IMR-90 (cell line): ENCODE results near the gene SLC7A9.

Source experiments
- CEBPB ChIP-seq: IDR thresholded peaks from 2 replicates; pipeline ENCODE4 v1.6.1; 2012; ENCODE audit warnings: low read depth, low read length, improper control_type of control experiment
- MAZ ChIP-seq: IDR thresholded peaks from 2 replicates; pipeline ENCODE4 v1.6.1; 2012; ENCODE audit warnings: low read depth, mild to moderate bottlenecking, low read length, improper control_type of control experiment, moderate library complexity, borderline replicate concordance
- POLR2A ChIP-seq: IDR thresholded peaks from 2 replicates; pipeline ENCODE4 v1.6.1; 2012; ENCODE audit warnings: mild to moderate bottlenecking, low read depth, low read length
- RAD21 ChIP-seq: IDR thresholded peaks from 2 replicates; pipeline ENCODE4 v1.6.1; 2012; ENCODE audit warnings: low read length, improper control_type of control experiment
- RFX5 ChIP-seq: IDR thresholded peaks from 2 replicates; pipeline ENCODE4 v1.8.0; 2012; ENCODE audit warnings: low read depth, mild to moderate bottlenecking, low read length, moderate library complexity
- USF2 ChIP-seq: fragments of 150-350 bp; IDR thresholded peaks from 2 replicates; pipeline ENCODE4 v1.6.1; 2017; ENCODE audit warnings: mild to moderate bottlenecking, antibody characterized with exemption, low read length, low read depth
- TF ChIP-seq, protein P1 (sequence below): conservative IDR thresholded peaks from 2 replicates; pipeline ENCODE4 v1.5.1; 2012; ENCODE audit warnings: mild to moderate bottlenecking, low read depth, low read length, improper control_type of control experiment
- TF ChIP-seq, protein P2 (sequence below): fragments of 150-350 bp; IDR thresholded peaks from 2 replicates; pipeline ENCODE4 v1.6.1; 2016; ENCODE audit warnings: low read depth, mild to moderate bottlenecking, low read length, moderate library complexity, borderline replicate concordance

GRCh38 chr19:32919365-32919764, 49.8 kb upstream of the SLC7A9 start:
- TF ChIP-seq, protein P1, sequence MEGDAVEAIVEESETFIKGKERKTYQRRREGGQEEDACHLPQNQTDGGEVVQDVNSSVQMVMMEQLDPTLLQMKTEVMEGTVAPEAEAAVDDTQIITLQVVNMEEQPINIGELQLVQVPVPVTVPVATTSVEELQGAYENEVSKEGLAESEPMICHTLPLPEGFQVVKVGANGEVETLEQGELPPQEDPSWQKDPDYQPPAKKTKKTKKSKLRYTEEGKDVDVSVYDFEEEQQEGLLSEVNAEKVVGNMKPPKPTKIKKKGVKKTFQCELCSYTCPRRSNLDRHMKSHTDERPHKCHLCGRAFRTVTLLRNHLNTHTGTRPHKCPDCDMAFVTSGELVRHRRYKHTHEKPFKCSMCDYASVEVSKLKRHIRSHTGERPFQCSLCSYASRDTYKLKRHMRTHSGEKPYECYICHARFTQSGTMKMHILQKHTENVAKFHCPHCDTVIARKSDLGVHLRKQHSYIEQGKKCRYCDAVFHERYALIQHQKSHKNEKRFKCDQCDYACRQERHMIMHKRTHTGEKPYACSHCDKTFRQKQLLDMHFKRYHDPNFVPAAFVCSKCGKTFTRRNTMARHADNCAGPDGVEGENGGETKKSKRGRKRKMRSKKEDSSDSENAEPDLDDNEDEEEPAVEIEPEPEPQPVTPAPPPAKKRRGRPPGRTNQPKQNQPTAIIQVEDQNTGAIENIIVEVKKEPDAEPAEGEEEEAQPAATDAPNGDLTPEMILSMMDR = no peak
- TF ChIP-seq RAD21 = no peak
- no peak for TF ChIP-seq POLR2A
- no peak for TF ChIP-seq CEBPB
- TF ChIP-seq RFX5 = no peak
- no peak for TF ChIP-seq MAZ
- TF ChIP-seq, protein P2, sequence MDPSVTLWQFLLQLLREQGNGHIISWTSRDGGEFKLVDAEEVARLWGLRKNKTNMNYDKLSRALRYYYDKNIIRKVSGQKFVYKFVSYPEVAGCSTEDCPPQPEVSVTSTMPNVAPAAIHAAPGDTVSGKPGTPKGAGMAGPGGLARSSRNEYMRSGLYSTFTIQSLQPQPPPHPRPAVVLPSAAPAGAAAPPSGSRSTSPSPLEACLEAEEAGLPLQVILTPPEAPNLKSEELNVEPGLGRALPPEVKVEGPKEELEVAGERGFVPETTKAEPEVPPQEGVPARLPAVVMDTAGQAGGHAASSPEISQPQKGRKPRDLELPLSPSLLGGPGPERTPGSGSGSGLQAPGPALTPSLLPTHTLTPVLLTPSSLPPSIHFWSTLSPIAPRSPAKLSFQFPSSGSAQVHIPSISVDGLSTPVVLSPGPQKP = no peak
- no peak for TF ChIP-seq USF2
